GM23248 (cell line): ENCODE data around the gene CREB5. TPM values are rescaled to one million over a fixed set of nuclear protein-coding genes. Genes with fewer than 3 reads are reported as not detected.

ENCODE experiments used
- DNase-seq: peaks from one replicate; pipeline ENCODE4 v3.0.0-alpha.2; 2015
- H2AFZ ChIP-seq: fragments of 200-600 bp; sonication (generic); 2 replicates; pipeline ENCODE4 v1.6.1; 2016; ENCODE audit warnings: antibody characterized with exemption
- H3F3A ChIP-seq: fragments of 200-600 bp; sonication (generic); 2 replicates; pipeline ENCODE4 v1.6.1; 2016; ENCODE audit warnings: mild to moderate bottlenecking, antibody characterized with exemption, mixed run types; ENCODE audit not compliant: insufficient read depth
- H3K27ac ChIP-seq: fragments of 200-600 bp; sonication (generic); 2 replicates; pipeline ENCODE4 v1.5.1; 2016; ENCODE audit warnings: mild to moderate bottlenecking
- H3K27me3 ChIP-seq: fragments of 200-600 bp; sonication (generic); replicated peaks from 2 replicates; pipeline ENCODE4 v1.6.1; 2016; ENCODE audit warnings: mild to moderate bottlenecking; ENCODE audit not compliant: insufficient read depth
- H3K36me3 ChIP-seq: fragments of 200-600 bp; sonication (generic); 2 replicates; pipeline ENCODE4 v1.6.1; 2016; ENCODE audit warnings: low read depth, mild to moderate bottlenecking
- H3K4me1 ChIP-seq: fragments of 200-600 bp; sonication (generic); 2 replicates; pipeline ENCODE4 v1.6.1; 2016; ENCODE audit warnings: mild to moderate bottlenecking; ENCODE audit not compliant: insufficient read depth
- H3K4me2 ChIP-seq: fragments of 200-600 bp; sonication (generic); one replicate; pipeline ENCODE4 v1.6.1; 2016; ENCODE audit warnings: mild to moderate bottlenecking; ENCODE audit not compliant: unreplicated experiment
- H3K4me3 ChIP-seq: fragments of 200-600 bp; sonication (generic); 2 replicates; pipeline ENCODE4 v1.5.1; 2016; ENCODE audit warnings: mild to moderate bottlenecking
- H3K79me2 ChIP-seq: fragments of 200-600 bp; sonication (generic); 2 replicates; pipeline ENCODE4 v1.6.1; 2016; ENCODE audit warnings: mild to moderate bottlenecking; ENCODE audit not compliant: insufficient read depth
- H3K9ac ChIP-seq: fragments of 200-600 bp; sonication (generic); 2 replicates; pipeline ENCODE4 v1.6.1; 2016; ENCODE audit warnings: mild to moderate bottlenecking
- H3K9me2 ChIP-seq: fragments of 200-600 bp; sonication (generic); 2 replicates; pipeline ENCODE4 v1.6.1; 2016; ENCODE audit warnings: mixed run types, mild to moderate bottlenecking, moderate library complexity; ENCODE audit not compliant: insufficient read depth
- H3K9me3 ChIP-seq: fragments of 200-600 bp; sonication (generic); one replicate; pipeline ENCODE4 v1.6.1; 2017; ENCODE audit warnings: low read depth
- H4K20me1 ChIP-seq: fragments of 200-600 bp; sonication (generic); 2 replicates; pipeline ENCODE4 v1.6.0; 2016; ENCODE audit not compliant: insufficient read depth
- EZH2 ChIP-seq: fragments of 200-600 bp; sonication (generic); IDR thresholded peaks from 2 replicates; pipeline ENCODE4 v1.6.1; 2018; ENCODE audit warnings: antibody characterized with exemption, mild to moderate bottlenecking; ENCODE audit not compliant: insufficient read depth, poor library complexity, severe bottlenecking
- EZH2phosphoT487 ChIP-seq: fragments of 200-600 bp; sonication (generic); IDR thresholded peaks from 2 replicates; pipeline ENCODE4 v1.6.1; 2018; ENCODE audit warnings: antibody characterized with exemption, moderate library complexity, mild to moderate bottlenecking, low read depth; ENCODE audit not compliant: insufficient read depth
- WGBS, 2 experiments: methylation state at CpG; one replicate each; pipeline ENCODE4 v1.1.6; 2015 to 2017; ENCODE audit warnings: low lambda C conversion rate in 2 of 2, low coverage in 1 of 2; ENCODE audit errors: missing lambda C conversion rate in 2 of 2; 5-methylcytosine and 5-hydroxymethylcytosine counted together
- in situ Hi-C: fragments of 300-500 bp; cut with MboI; formaldehyde crosslinking; loops from 2 replicates; pipeline ENCODE4 v1.15.0; 2020
- polyA plus RNA-seq: library from polyadenylated mRNA; unstranded; fragments of >200 nt; fragmentation: Nextera tagmentation; extraction: Ambion mirVana; gene quantifications from 2 replicates; pipeline ENCODE4 v1.2.1, GENCODE V29; 2016
- total RNA-seq: library from RNA; depleted of rRNA; stranded (reverse); fragments of >200 nt; shearing (Covaris generic); gene quantifications from 2 replicates; pipeline ENCODE4 v1.2.3, GENCODE V29; 2014

CREB5 gene
- total and polyA plus RNA-seq, 2 experiments from 2014 or later, result 13.6 to 19.2 TPM

DNA sequence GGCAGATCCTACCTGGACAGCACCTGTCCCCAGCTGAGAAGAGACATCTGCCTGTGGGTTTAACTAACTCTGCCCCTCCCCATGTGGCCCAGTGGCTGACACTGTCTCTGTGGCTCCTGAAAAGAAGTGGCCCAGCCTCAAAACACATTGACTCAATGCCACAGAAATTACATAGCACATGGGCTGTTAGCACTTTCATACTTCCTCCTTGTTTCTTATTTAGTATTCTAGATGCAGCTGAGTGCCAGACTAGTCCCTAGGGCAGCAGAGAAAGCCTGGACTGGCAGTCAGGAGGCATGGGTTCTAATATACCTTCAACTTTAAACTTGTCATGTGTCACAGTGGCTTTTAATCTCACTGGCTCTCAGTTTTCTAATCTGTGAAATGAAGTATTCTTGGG, 374.8 kb downstream of the CREB5 start:
- Histone ChIP-seq H3K79me2 (no peaks in the 10 kb centered on the region), H2AFZ (no peak overlapping the region), H3K27ac (no peak overlapping the region), H3K4me1 (peaks cover 31% of the 10 kb centered on the region), H3K4me2 (no peak overlapping the region), H3K36me3 (no peaks in the 10 kb centered on the region), H3F3A (peaks cover 19% of the 10 kb centered on the region; the same call in 1 of the 2 replicates), H3K4me3 (no peak overlapping the region), H3K9me2 (no peaks in the 10 kb centered on the region), H4K20me1 (no peaks in the 10 kb centered on the region), H3K9me3 (no peaks in the 10 kb centered on the region), H3K9ac (no peak overlapping the region), H3K27me3 (no peaks in the 10 kb centered on the region)
- no peak for TF ChIP-seq EZH2
- no peak for TF ChIP-seq EZH2phosphoT487
- in situ Hi-C loops, result no loop called here
- no peak for DNase-seq

DNA sequence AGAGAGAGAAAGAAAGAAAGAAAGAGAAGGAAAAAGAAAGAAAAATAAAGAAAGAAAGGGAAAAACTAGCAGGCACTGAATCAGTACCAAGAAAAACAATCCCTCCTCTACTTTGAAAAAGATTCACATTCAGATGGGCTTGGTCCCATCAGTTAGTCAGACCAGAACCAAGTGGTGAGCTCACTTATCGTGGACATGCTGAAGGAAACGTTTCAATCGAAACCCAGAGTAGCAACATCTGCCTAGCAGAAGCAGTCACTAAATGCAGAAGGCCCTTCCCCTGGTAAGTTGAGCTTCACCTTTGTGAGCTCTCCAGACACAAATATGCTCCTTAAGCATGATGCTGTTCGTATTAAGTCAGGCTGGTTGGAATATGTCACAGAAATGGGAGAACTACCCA, 378.1 kb downstream of the CREB5 start:
- peak overlapping the region; percentile 29; the same call in 1 of the 2 replicates for H3K27ac ChIP-seq

GRCh38 chr7:28792858-28793257, 380.5 kb downstream of the CREB5 start:
- TF ChIP-seq EZH2phosphoT487, result no peak
- TF ChIP-seq EZH2, result no peak
- H3K36me3 ChIP-seq, result no peaks in the 10 kb centered on the region
- H3K4me3 ChIP-seq, result no peak overlapping the region
- in situ Hi-C loops, result no loop called here
- 0 out of 2 replicates have a peak, but pooled peaks cover 7% of the 10 kb centered on the region for H3F3A ChIP-seq
- no peak overlapping the region for H3K9ac ChIP-seq
- no peaks in the 10 kb centered on the region for H3K9me2 ChIP-seq
- no peak overlapping the region for H3K27ac ChIP-seq
- no peaks in the 10 kb centered on the region for H3K79me2 ChIP-seq
- no peaks in the 10 kb centered on the region for H3K27me3 ChIP-seq
- H4K20me1 ChIP-seq, result no peaks in the 10 kb centered on the region
- H2AFZ ChIP-seq, result no peak overlapping the region
- no peaks in the 10 kb centered on the region for H3K9me3 ChIP-seq
- peaks cover 22% of the 10 kb centered on the region for H3K4me1 ChIP-seq
- 89 to 92% methylated on average over 2 of the region's 2 CpGs for WGBS, 2 experiments
- DNase-seq, result no peak
- no peak overlapping the region for H3K4me2 ChIP-seq

More for the DNA sequence above, 378.1 kb downstream of the CREB5 start:
- H3K4me1 ChIP-seq, result peaks cover 16% of the 10 kb centered on the region
- in situ Hi-C loops, result no loop called here
- 38 to 42% methylated on average over 4 of the region's 4 CpGs for WGBS, 2 experiments
- H3K4me2 ChIP-seq, result peak overlapping the region; percentile 25
- H3K9me2 ChIP-seq, result no peaks in the 10 kb centered on the region
- H3K4me3 ChIP-seq, result 0 out of 2 replicates have a peak overlapping the region, but pooled peaks have one; percentile 2
- 0 out of 2 replicates have a peak, but pooled peaks cover 7% of the 10 kb centered on the region for H3F3A ChIP-seq
- H3K36me3 ChIP-seq, result no peaks in the 10 kb centered on the region
- no peaks in the 10 kb centered on the region for H4K20me1 ChIP-seq
- no peak overlapping the region for H3K9ac ChIP-seq
- no peaks in the 10 kb centered on the region for H3K79me2 ChIP-seq
- H2AFZ ChIP-seq, result 0 out of 2 replicates have a peak overlapping the region, but pooled peaks have one; percentile 16
- H3K9me3 ChIP-seq, result no peaks in the 10 kb centered on the region
- TF ChIP-seq EZH2 (no peak), EZH2phosphoT487 (no peak)
- H3K27me3 ChIP-seq, result no peaks in the 10 kb centered on the region
- DNase-seq, result peak; percentile 63

- WGBS, 2 experiments, result 69 to 71% methylated on average over 7 to 9 of the region's 9 CpGs
- Histone ChIP-seq H3K4me1 (peaks cover 26% of the 10 kb centered on the region), H3K9ac (no peak overlapping the region), H3K36me3 (no peaks in the 10 kb centered on the region), H3K4me2 (no peak overlapping the region), H3K4me3 (no peak overlapping the region), H3K27ac (no peak overlapping the region), H3K9me3 (no peaks in the 10 kb centered on the region), H3K27me3 (no peaks in the 10 kb centered on the region), H3K79me2 (no peaks in the 10 kb centered on the region), H3K9me2 (no peaks in the 10 kb centered on the region), H3F3A (peaks cover 7% of the 10 kb centered on the region; the same call in 1 of the 2 replicates), H4K20me1 (no peaks in the 10 kb centered on the region), H2AFZ (no peak overlapping the region)
- in situ Hi-C loops, result no loop called here
- TF ChIP-seq EZH2phosphoT487, result no peak
- TF ChIP-seq EZH2, result no peak
- no peak for DNase-seq
Measured at GRCh38 chr7:28793381-28794085, 381.2 kb downstream of the CREB5 start.
